GM23338 (cell line): Measurements from ENCODE around the gene LONRF3. TPM values are rescaled to one million over a fixed set of nuclear protein-coding genes. Genes with fewer than 3 reads are reported as not detected.

Experiments
- ATAC-seq: fragments of 200-7000 bp; cut with Tn5 transposase; 3 replicates; pipeline ENCODE4 v1.9.1; 2020
- DNase-seq: peaks from one replicate; pipeline ENCODE4 v3.0.0-alpha.2; 2015; ENCODE audit warnings: low spot score
- H2AFZ ChIP-seq: fragments of 200-600 bp; sonication (generic); 2 replicates; pipeline ENCODE4 v1.8.0; 2016; ENCODE audit warnings: antibody characterized with exemption, mild to moderate bottlenecking, moderate library complexity
- H3F3A ChIP-seq: fragments of 200-600 bp; sonication (generic); replicated peaks from 2 replicates; pipeline ENCODE4 v1.8.0; 2017; ENCODE audit warnings: antibody characterized with exemption, mixed run types, low read depth
- H3K27ac ChIP-seq: fragments of 200-600 bp; sonication (generic); 2 replicates; pipeline ENCODE4 v1.6.1; 2016; ENCODE audit warnings: low read depth
- H3K27me3 ChIP-seq: fragments of 200-600 bp; sonication (generic); 2 replicates; pipeline ENCODE4 v1.8.0; 2016; ENCODE audit warnings: mild to moderate bottlenecking, mixed run types, moderate library complexity; ENCODE audit not compliant: insufficient read depth
- H3K36me3 ChIP-seq: fragments of 200-600 bp; sonication (generic); 2 replicates; pipeline ENCODE4 v1.8.0; 2016; ENCODE audit warnings: mild to moderate bottlenecking; ENCODE audit not compliant: insufficient read depth
- H3K4me1 ChIP-seq: fragments of 200-600 bp; sonication (generic); 2 replicates; pipeline ENCODE4 v1.8.0; 2016; ENCODE audit warnings: mild to moderate bottlenecking, moderate library complexity; ENCODE audit not compliant: insufficient read depth
- H3K4me2 ChIP-seq: fragments of 200-600 bp; sonication (generic); 2 replicates; pipeline ENCODE4 v1.7.1; 2017; ENCODE audit warnings: mixed run types
- H3K4me3 ChIP-seq: fragments of 200-600 bp; sonication (generic); 2 replicates; pipeline ENCODE4 v1.6.1; 2016; ENCODE audit warnings: mixed run types
- H3K79me2 ChIP-seq: fragments of 200-600 bp; sonication (generic); replicated peaks from 2 replicates; pipeline ENCODE4 v1.8.0; 2017; ENCODE audit warnings: mild to moderate bottlenecking; ENCODE audit not compliant: insufficient read depth
- H3K9me2 ChIP-seq: fragments of 200-600 bp; sonication (generic); 2 replicates; pipeline ENCODE4 v1.8.0; 2017; ENCODE audit not compliant: insufficient read depth
- H4K20me1 ChIP-seq: fragments of 200-600 bp; sonication (generic); replicated peaks from 2 replicates; pipeline ENCODE4 v1.8.0; 2017; ENCODE audit warnings: mild to moderate bottlenecking; ENCODE audit not compliant: insufficient read depth
- H3K27ac Mint-ChIP-seq: 2 replicates; pipeline ENCODE4 v1.8.0; 2020; ENCODE audit warnings: inconsistent platforms, mild to moderate bottlenecking, moderate library complexity, mixed read lengths
- H3K27me3 Mint-ChIP-seq: 3 replicates; pipeline ENCODE4 v1.8.0; 2022; ENCODE audit warnings: low read depth, mild to moderate bottlenecking, moderate library complexity, mixed read lengths, inconsistent platforms; ENCODE audit not compliant: insufficient read depth, poor library complexity
- H3K36me3 Mint-ChIP-seq: 3 replicates; pipeline ENCODE4 v1.8.0; 2021; ENCODE audit warnings: low read depth, mild to moderate bottlenecking, inconsistent platforms, moderate library complexity, mixed read lengths
- H3K4me1 Mint-ChIP-seq: 3 replicates; pipeline ENCODE4 v1.8.0; 2020; ENCODE audit warnings: mild to moderate bottlenecking, inconsistent platforms, mixed read lengths
- H3K4me3 Mint-ChIP-seq: 3 replicates; pipeline ENCODE4 v1.8.0; 2021; ENCODE audit warnings: moderate library complexity, mild to moderate bottlenecking, inconsistent platforms, mixed read lengths
- H3K9me3 Mint-ChIP-seq: 3 replicates; pipeline ENCODE4 v1.8.0; 2020; ENCODE audit warnings: moderate library complexity, mild to moderate bottlenecking, inconsistent platforms, mixed read lengths
- CREB1 ChIP-seq: fragments of 250-450 bp; sonication (Bioruptor Pico); IDR thresholded peaks from 2 replicates; pipeline ENCODE4 v1.5.0; 2020; ENCODE audit warnings: low read depth, mild to moderate bottlenecking, moderate library complexity
- EZH2 ChIP-seq: fragments of 200-600 bp; sonication (generic); IDR thresholded peaks from one replicate; pipeline ENCODE4 v1.8.0; 2017; ENCODE audit warnings: antibody characterized with exemption, mild to moderate bottlenecking, low read depth; ENCODE audit not compliant: unreplicated experiment
- EZH2phosphoT487 ChIP-seq: fragments of 200-600 bp; sonication (generic); IDR thresholded peaks from one replicate; pipeline ENCODE4 v1.8.1; 2018; ENCODE audit warnings: antibody characterized with exemption; ENCODE audit not compliant: unreplicated experiment
- JUNB ChIP-seq: IDR thresholded peaks from one replicate; pipeline ENCODE4 v1.6.1; 2016; ENCODE audit warnings: antibody characterized with exemption; ENCODE audit not compliant: unreplicated experiment
- NANOG ChIP-seq: IDR thresholded peaks from 2 replicates; pipeline ENCODE4 v1.6.1; 2016; ENCODE audit warnings: antibody characterized with exemption, borderline replicate concordance
- POLR2AphosphoS5 ChIP-seq: IDR thresholded peaks from 2 replicates; pipeline ENCODE4 v1.6.1; 2016; ENCODE audit warnings: antibody characterized with exemption, low read depth
- STAT1 ChIP-seq: IDR thresholded peaks from one replicate; pipeline ENCODE4 v1.6.1; 2016; ENCODE audit warnings: antibody characterized with exemption; ENCODE audit not compliant: unreplicated experiment
- ZNF114 ChIP-seq: fragments of 250-450 bp; sonication (Bioruptor Pico); IDR thresholded peaks from 2 replicates; pipeline ENCODE4 v1.5.0; 2020; ENCODE audit warnings: mild to moderate bottlenecking, moderate library complexity
- ZNF331 ChIP-seq: fragments of 250-450 bp; sonication (Bioruptor Pico); IDR thresholded peaks from 2 replicates; pipeline ENCODE4 v1.5.0; 2020; ENCODE audit warnings: low read depth, mild to moderate bottlenecking, moderate library complexity
- polyA plus RNA-seq: library from polyadenylated mRNA; unstranded; fragments of >200 nt; fragmentation: Nextera tagmentation; extraction: Ambion mirVana; gene quantifications from 2 replicates; pipeline ENCODE4 v1.2.1, GENCODE V29; 2016
- total RNA-seq: library from RNA; depleted of rRNA; stranded (reverse); fragments of >200 nt; shearing (Covaris generic); gene quantifications from 2 replicates; pipeline ENCODE4 v1.2.3, GENCODE V29; 2014
- TF ChIP-seq, protein P1 (sequence below): IDR thresholded peaks from 2 replicates; pipeline ENCODE4 v1.6.1; 2016; ENCODE audit warnings: antibody characterized with exemption
- TF ChIP-seq, protein P2 (sequence below): IDR thresholded peaks from one replicate; pipeline ENCODE4 v1.6.1; 2018; ENCODE audit warnings: antibody characterized with exemption; ENCODE audit not compliant: unreplicated experiment
- TF ChIP-seq, protein P3 (sequence below), 2 experiments: fragments of 200-600 bp in 1 of 2; sonication (generic) in 1 of 2; conservative IDR thresholded peaks; 2 replicates each; pipeline versions ENCODE4 v1.5.1 to v1.6.1; 2016 to 2017; ENCODE audit warnings: antibody characterized with exemption in 2 of 2, low read depth in 2 of 2, mild to moderate bottlenecking in 2 of 2, moderate library complexity in 1 of 2
- TF ChIP-seq, protein P4 (sequence below): fragments of 250-450 bp; sonication (Bioruptor Pico); IDR thresholded peaks from 2 replicates; pipeline ENCODE4 v1.5.0; 2020; ENCODE audit warnings: mild to moderate bottlenecking, moderate library complexity

Gene LONRF3
- total and polyA plus RNA-seq, 2 experiments from 2014 or later: 0.10 TPM; not detected in 1

DNA sequence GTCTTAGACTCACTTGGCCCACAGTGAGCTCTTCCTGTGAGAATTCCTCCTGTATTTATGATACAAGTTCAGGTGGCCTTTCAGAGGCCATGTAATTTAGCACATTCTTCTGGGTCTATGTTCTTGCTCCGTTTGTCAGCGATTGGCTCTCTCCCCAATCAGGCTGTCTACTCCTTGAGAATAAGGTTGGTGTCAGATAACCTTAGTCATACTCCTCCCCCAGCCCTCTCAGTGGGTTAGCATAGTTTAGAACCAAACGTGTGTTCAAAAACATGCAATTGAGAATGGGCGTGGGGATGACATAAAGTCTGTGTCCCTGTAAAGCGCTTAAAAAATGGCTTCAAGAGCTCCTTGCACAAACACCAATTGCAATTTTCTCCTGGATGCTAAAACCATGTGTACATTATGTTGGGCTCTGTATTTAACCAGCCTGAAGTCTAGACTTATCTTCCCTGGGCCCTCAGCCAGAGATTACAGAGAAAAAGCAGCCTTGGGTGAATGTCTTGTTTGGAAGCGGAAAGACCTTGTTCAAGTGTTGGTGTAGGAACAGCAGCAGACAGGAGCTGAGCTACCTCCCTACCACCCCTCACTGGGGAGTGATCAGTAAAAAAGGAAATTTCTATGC, 88.4 kb downstream of the LONRF3 start:
- Histone ChIP-seq H3K4me1 (peaks cover 10% of the 10 kb centered on the region; the same call in 1 of the 2 replicates), H2AFZ (no peak overlapping the region), H3K4me2 (no peak overlapping the region), H3K4me3 (no peak overlapping the region), H3K27me3 (no peaks in the 10 kb centered on the region), H3F3A (no peaks in the 10 kb centered on the region), H3K36me3 (no peaks in the 10 kb centered on the region), H3K79me2 (no peaks in the 10 kb centered on the region), H3K9me2 (no peaks in the 10 kb centered on the region), H3K27ac (no peak overlapping the region), H4K20me1 (no peaks in the 10 kb centered on the region)
- DNase-seq (peak; percentile 39), ATAC-seq (peak; percentile 75)
- Mint-ChIP-seq H3K4me3 (no peak overlapping the region), H3K27me3 (no peaks in the 10 kb centered on the region), H3K27ac (no peak overlapping the region), H3K4me1 (peaks cover 7% of the 10 kb centered on the region; the same call in 2 of the 3 replicates), H3K9me3 (no peaks in the 10 kb centered on the region; the same call in 2 of the 3 replicates), H3K36me3 (no peaks in the 10 kb centered on the region)
- TF ChIP-seq CREB1 (CRISPR knock-in tag): no peak
- no peak for TF ChIP-seq JUNB
- TF ChIP-seq, protein P1, sequence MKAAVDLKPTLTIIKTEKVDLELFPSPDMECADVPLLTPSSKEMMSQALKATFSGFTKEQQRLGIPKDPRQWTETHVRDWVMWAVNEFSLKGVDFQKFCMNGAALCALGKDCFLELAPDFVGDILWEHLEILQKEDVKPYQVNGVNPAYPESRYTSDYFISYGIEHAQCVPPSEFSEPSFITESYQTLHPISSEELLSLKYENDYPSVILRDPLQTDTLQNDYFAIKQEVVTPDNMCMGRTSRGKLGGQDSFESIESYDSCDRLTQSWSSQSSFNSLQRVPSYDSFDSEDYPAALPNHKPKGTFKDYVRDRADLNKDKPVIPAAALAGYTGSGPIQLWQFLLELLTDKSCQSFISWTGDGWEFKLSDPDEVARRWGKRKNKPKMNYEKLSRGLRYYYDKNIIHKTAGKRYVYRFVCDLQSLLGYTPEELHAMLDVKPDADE: no peak
- TF ChIP-seq POLR2AphosphoS5: no peak
- TF ChIP-seq ZNF114 (CRISPR knock-in tag): no peak
- no peak for TF ChIP-seq STAT1
- TF ChIP-seq EZH2: no peak
- no peak for TF ChIP-seq ZNF331 (CRISPR knock-in tag)
- TF ChIP-seq NANOG: no peak
- TF ChIP-seq, protein P2, sequence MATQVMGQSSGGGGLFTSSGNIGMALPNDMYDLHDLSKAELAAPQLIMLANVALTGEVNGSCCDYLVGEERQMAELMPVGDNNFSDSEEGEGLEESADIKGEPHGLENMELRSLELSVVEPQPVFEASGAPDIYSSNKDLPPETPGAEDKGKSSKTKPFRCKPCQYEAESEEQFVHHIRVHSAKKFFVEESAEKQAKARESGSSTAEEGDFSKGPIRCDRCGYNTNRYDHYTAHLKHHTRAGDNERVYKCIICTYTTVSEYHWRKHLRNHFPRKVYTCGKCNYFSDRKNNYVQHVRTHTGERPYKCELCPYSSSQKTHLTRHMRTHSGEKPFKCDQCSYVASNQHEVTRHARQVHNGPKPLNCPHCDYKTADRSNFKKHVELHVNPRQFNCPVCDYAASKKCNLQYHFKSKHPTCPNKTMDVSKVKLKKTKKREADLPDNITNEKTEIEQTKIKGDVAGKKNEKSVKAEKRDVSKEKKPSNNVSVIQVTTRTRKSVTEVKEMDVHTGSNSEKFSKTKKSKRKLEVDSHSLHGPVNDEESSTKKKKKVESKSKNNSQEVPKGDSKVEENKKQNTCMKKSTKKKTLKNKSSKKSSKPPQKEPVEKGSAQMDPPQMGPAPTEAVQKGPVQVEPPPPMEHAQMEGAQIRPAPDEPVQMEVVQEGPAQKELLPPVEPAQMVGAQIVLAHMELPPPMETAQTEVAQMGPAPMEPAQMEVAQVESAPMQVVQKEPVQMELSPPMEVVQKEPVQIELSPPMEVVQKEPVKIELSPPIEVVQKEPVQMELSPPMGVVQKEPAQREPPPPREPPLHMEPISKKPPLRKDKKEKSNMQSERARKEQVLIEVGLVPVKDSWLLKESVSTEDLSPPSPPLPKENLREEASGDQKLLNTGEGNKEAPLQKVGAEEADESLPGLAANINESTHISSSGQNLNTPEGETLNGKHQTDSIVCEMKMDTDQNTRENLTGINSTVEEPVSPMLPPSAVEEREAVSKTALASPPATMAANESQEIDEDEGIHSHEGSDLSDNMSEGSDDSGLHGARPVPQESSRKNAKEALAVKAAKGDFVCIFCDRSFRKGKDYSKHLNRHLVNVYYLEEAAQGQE: no peak
- TF ChIP-seq, protein P3, sequence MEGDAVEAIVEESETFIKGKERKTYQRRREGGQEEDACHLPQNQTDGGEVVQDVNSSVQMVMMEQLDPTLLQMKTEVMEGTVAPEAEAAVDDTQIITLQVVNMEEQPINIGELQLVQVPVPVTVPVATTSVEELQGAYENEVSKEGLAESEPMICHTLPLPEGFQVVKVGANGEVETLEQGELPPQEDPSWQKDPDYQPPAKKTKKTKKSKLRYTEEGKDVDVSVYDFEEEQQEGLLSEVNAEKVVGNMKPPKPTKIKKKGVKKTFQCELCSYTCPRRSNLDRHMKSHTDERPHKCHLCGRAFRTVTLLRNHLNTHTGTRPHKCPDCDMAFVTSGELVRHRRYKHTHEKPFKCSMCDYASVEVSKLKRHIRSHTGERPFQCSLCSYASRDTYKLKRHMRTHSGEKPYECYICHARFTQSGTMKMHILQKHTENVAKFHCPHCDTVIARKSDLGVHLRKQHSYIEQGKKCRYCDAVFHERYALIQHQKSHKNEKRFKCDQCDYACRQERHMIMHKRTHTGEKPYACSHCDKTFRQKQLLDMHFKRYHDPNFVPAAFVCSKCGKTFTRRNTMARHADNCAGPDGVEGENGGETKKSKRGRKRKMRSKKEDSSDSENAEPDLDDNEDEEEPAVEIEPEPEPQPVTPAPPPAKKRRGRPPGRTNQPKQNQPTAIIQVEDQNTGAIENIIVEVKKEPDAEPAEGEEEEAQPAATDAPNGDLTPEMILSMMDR (conservative IDR thresholded peaks at IDR 0.05; ENCODE audit: low read depth in 2 of 2): no peak
- TF ChIP-seq, protein P4, sequence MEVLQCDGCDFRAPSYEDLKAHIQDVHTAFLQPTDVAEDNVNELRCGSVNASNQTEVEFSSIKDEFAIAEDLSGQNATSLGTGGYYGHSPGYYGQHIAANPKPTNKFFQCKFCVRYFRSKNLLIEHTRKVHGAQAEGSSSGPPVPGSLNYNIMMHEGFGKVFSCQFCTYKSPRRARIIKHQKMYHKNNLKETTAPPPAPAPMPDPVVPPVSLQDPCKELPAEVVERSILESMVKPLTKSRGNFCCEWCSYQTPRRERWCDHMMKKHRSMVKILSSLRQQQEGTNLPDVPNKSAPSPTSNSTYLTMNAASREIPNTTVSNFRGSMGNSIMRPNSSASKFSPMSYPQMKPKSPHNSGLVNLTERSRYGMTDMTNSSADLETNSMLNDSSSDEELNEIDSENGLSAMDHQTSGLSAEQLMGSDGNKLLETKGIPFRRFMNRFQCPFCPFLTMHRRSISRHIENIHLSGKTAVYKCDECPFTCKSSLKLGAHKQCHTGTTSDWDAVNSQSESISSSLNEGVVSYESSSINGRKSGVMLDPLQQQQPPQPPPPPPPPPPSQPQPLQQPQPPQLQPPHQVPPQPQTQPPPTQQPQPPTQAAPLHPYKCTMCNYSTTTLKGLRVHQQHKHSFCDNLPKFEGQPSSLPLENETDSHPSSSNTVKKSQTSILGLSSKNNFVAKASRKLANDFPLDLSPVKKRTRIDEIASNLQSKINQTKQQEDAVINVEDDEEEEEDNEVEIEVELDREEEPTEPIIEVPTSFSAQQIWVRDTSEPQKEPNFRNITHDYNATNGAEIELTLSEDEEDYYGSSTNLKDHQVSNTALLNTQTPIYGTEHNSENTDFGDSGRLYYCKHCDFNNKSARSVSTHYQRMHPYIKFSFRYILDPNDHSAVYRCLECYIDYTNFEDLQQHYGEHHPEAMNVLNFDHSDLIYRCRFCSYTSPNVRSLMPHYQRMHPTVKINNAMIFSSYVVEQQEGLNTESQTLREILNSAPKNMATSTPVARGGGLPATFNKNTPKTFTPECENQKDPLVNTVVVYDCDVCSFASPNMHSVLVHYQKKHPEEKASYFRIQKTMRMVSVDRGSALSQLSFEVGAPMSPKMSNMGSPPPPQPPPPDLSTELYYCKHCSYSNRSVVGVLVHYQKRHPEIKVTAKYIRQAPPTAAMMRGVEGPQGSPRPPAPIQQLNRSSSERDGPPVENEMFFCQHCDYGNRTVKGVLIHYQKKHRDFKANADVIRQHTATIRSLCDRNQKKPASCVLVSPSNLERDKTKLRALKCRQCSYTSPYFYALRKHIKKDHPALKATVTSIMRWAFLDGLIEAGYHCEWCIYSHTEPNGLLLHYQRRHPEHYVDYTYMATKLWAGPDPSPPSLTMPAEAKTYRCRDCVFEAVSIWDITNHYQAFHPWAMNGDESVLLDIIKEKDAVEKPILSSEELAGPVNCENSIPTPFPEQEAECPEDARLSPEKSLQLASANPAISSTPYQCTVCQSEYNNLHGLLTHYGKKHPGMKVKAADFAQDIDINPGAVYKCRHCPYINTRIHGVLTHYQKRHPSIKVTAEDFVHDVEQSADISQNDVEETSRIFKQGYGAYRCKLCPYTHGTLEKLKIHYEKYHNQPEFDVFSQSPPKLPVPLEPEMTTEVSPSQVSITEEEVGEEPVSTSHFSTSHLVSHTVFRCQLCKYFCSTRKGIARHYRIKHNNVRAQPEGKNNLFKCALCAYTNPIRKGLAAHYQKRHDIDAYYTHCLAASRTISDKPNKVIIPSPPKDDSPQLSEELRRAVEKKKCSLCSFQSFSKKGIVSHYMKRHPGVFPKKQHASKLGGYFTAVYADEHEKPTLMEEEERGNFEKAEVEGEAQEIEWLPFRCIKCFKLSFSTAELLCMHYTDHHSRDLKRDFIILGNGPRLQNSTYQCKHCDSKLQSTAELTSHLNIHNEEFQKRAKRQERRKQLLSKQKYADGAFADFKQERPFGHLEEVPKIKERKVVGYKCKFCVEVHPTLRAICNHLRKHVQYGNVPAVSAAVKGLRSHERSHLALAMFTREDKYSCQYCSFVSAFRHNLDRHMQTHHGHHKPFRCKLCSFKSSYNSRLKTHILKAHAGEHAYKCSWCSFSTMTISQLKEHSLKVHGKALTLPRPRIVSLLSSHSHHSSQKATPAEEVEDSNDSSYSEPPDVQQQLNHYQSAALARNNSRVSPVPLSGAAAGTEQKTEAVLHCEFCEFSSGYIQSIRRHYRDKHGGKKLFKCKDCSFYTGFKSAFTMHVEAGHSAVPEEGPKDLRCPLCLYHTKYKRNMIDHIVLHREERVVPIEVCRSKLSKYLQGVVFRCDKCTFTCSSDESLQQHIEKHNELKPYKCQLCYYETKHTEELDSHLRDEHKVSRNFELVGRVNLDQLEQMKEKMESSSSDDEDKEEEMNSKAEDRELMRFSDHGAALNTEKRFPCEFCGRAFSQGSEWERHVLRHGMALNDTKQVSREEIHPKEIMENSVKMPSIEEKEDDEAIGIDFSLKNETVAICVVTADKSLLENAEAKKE (CRISPR knock-in tag): no peak
- TF ChIP-seq EZH2phosphoT487: no peak
